GDM1 (cell line): ENCODE results near the gene VPS13D.
"Not testable (repeated sequence)": the region's sequence is repeated elsewhere in the genome, so short reads cannot be mapped to it uniquely, and the experiment has no call there.

ENCODE experiments used
- DNase-seq: peaks from one replicate; lab custom pipeline; 2025; lab: John Stamatoyannopoulos, UW

VPS13D gene

GRCh38 chr1:12285496-12286143, 55.8 kb downstream of the VPS13D start:
- DNase-seq, result no peak

GRCh38 chr1:12287869-12288268, 58.0 kb downstream of the VPS13D start:
- DNase-seq, result no peak

GRCh38 chr1:12290828-12291227, 61.0 kb downstream of the VPS13D start:
- DNase-seq, result no peak

GRCh38 chr1:12293416-12293815, 63.6 kb downstream of the VPS13D start:
- DNase-seq, result no peak

- DNase-seq, result no peak
Observed at GRCh38 chr1:12294076-12294475, 64.2 kb downstream of the VPS13D start.

GRCh38 chr1:12296016-12296415, 66.2 kb downstream of the VPS13D start:
- no peak for DNase-seq

GRCh38 chr1:12296623-12297022, 66.8 kb downstream of the VPS13D start:
- no peak for DNase-seq

- no peak for DNase-seq
Observed at GRCh38 chr1:12300706-12301105, 70.9 kb downstream of the VPS13D start.

GRCh38 chr1:12301518-12302237, 71.8 kb downstream of the VPS13D start:
- DNase-seq, result no peak

GRCh38 chr1:12302798-12303447, 73.1 kb downstream of the VPS13D start:
- no peak for DNase-seq

GRCh38 chr1:12305377-12305776, 75.5 kb downstream of the VPS13D start:
- DNase-seq, result no peak

- DNase-seq, result no peak
Observed at GRCh38 chr1:12309783-12310742, 80.2 kb downstream of the VPS13D start.

GRCh38 chr1:12314333-12314903, 84.6 kb downstream of the VPS13D start:
- DNase-seq, result no peak

GRCh38 chr1:12315146-12315545, 85.3 kb downstream of the VPS13D start:
- no peak for DNase-seq

GRCh38 chr1:12316331-12316730, 86.5 kb downstream of the VPS13D start:
- DNase-seq, result no peak

GRCh38 chr1:12320486-12320885, 90.7 kb downstream of the VPS13D start:
- DNase-seq, result no peak

- DNase-seq, result no peak
Observed at GRCh38 chr1:12324423-12324822, 94.6 kb downstream of the VPS13D start.

- DNase-seq, result not testable (repeated sequence)
Observed at GRCh38 chr1:12324973-12325372, 95.1 kb downstream of the VPS13D start.

- no peak for DNase-seq
Observed at GRCh38 chr1:12326986-12327385, 97.2 kb downstream of the VPS13D start.

- no peak for DNase-seq
Observed at GRCh38 chr1:12327566-12327965, 97.7 kb downstream of the VPS13D start.

GRCh38 chr1:12333036-12333785, 103.4 kb downstream of the VPS13D start:
- DNase-seq, result no peak
